Stimulated activated CD4-positive, alpha-beta T cell treated with anti-CD3 and anti-CD28 coated beads, Interleukin-12 subunit alpha, Interleukin-12 subunit beta, amount 100 ng/mL, for 48 hours (primary cell): ENCODE data around the gene BACE1.

Source experiments
- DNase-seq, 3 donors: peaks; one replicate each; pipeline ENCODE4 v3.0.0-alpha.2; 2020; ENCODE audit warnings: low read depth in 2 of 3, low spot score in 1 of 3

Gene BACE1

DNA sequence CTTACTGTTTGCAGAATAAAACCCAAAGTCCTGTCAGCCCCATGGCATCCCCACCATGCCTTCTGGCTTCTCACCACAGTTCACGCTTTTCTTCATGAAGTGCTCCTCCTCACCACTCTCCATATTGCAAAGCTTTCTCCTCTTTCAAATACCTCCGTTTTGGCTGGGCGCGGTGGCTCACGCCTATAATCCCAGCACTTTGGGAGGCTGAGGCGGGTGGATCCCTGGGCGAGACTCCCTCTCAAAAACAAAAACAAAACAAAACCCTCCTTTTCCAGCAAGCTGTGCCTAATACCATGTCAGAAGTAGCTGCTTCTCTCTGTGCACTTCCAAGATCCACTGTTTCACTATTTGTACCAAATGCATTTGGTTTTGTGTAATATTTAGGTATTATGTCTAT, 6.7 kb downstream of the BACE1 start:
- DNase-seq, result no peak

DNA sequence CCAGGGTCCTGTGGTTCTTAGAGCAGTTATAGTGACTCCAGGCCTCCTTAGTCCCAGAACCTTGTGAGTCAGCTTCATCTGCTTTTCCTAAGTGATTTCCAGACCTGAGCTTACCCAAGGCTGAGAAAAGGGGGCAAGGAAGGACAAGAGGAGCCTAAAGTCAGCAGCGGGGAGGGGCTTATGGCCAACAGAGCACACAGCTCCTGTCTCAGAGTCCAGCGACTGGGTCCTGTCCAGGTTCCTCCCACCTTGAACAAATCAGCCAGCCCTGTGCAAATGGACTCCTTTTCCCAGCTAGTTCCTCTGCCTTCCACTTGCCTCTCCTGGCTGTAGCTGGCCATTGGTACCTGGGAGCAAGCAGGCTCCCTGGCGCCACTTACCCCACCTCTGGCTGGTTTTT, 10.9 kb downstream of the BACE1 start:
- DNase-seq, result no peak

- DNase-seq, result no peak
These were observed 12.3 kb downstream of the BACE1 start for GRCh38 chr11:117303646-117304315.

GRCh38 chr11:117303101-117303500, 13.0 kb downstream of the BACE1 start:
- no peak for DNase-seq

GRCh38 chr11:117302228-117302627, 13.8 kb downstream of the BACE1 start:
- DNase-seq, result no peak

DNA sequence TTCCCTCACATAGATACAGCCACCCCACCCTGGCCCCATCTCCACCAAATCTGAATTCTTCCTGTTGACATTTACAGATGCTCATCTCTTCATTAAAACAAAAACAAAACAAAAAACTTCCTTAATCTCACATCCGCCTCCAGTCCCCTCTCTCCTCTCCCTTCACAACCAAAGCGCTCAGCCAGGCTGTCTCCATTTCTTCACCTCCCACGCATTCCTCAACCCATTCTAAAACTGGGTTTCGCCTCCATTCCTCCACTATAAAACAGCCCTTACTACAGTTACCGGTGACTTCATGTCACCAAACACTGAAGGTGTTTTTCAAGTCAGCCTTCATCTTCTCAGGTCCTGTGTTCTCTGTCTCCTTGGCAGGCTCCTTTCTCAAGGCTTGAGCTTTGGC, 15.3 kb downstream of the BACE1 start:
- no peak for DNase-seq

GRCh38 chr11:117300283-117300663, 15.8 kb downstream of the BACE1 start:
- no peak for DNase-seq

DNA sequence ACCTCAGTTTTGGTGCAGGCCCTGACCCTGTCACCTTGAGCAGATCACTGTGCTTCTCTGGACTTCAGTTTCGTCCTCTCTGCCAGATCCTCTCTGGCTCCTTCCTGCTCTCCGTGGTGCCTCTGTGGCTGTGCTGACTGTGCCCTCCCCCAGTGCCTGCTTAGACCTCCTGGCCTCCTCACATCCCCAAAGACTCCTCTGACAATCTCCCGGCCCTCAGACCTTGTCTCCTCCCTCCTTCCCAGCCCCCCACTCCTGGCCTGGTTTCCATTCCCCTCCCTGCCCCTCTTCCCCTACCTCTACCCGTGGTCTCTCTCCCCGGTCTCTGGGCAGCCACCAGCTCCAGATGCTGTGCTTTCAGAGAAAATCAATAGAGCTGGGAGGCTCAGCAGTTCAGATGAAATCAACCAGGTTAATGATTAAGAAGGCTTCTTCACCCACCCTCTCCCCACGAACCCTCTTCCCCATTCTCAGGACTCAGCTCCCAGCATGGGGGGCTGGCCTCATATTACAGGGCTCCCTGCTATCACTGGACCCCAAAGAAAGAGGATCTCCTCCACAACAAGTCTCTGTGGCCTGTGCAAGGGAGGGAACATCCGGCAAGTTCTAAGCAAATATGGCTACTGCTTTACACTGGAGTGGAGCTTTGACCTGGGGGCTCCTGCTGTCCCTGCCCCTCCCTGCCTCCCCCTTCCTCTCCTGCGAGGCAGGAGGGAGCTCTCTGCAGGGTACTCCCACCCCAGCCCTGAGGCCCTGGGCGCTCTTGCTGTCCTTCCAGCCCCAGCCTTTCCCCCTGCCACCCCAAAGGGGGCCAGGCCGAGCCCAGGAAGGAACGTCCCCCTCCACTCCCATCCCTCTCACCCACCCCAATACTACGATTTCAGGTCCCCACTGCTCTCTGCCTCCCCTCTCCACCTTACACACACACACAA, 16.4 kb downstream of the BACE1 start:
- DNase-seq, result no peak

GRCh38 chr11:117298195-117298594, 17.9 kb downstream of the BACE1 start:
- no peak for DNase-seq

DNA sequence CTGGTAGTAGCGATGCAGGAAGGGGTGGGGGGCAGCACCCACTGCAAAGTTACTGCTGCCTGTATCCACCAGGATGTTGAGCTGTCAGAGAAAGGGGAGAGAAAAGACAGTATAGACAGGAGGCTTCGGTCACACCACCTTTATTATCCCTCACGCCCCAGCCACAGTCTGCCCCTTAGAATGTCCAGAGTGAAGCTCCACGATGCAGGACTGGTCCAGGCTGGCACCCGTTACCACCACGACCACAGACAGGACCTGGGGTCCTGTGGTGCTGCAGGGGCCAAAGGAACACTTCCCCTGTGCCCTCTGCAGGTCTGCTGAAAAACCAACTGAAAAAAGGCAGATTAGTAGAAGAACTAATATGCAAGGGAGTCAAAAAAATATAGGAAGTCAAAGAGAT, 19.2 kb downstream of the BACE1 start:
- no peak for DNase-seq

DNA sequence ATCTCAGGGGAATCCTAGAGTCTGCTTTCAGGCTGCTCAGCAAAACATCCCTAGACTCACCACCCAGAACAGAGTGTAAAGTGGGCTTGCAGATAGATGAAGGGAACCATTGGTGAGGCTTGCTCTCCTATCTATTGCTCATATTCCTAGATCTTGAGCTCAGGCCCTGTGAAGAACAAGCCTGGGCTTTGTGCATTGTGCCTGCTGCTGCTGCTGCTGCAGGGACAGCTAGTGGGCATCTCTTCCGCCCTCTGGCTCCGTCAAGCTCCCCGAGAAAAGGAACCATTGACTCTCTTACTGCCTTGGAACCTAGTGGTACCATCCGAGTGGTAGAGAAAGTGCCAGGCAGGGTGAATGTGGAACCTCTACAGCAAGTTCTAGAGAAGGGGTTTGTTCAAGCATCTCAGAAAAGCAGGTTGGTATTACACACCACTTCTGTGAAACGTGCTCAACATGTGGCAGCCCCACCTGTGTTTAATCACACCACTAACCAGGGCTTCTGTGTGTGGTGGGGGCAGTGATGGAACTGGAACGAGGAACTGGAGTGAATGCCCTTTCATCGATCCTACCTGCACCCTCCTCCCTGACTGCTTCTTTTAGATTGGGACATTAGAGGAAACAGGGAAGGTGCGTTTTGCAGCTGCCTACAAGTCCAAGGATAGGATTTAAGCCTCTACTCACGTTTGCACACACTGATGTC, 20.5 kb downstream of the BACE1 start:
- DNase-seq, result no peak

GRCh38 chr11:117292616-117293015, 23.4 kb downstream of the BACE1 start:
- no peak for DNase-seq

- DNase-seq, result no peak
These were observed 25.2 kb downstream of the BACE1 start, which contains the start of gene BACE1-AS for GRCh38 chr11:117290809-117291396. Gene BACE1-AS, plus strand, starts transcription at chr11:117291346.

- no peak for DNase-seq
These were observed 26.3 kb downstream of the BACE1 start for GRCh38 chr11:117289795-117290194.

- DNase-seq, result no peak
These were observed 28.4 kb downstream of the BACE1 start for GRCh38 chr11:117287668-117288067.

GRCh38 chr11:117286588-117286987, 29.5 kb downstream of the BACE1 start:
- DNase-seq, result no peak

DNA sequence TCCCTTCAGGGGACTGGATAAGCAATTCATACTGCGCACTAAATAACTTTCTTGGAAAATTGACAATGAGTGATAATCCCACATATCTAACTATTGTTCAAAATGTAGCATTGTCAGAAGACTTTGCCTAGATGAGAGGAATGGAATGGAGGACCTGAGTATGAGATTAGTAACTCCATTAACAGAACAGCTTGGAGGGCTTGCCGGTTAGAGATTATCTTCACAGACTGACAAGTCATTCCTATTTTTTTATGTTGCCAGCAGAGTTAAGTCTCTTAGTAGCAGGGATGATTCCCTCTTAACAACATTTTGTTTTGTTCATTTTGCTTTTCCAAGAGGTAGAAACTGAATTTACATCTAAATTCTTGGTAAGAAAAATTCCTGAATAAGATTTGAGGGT, 32.0 kb downstream of the BACE1 start:
- no peak for DNase-seq

DNA sequence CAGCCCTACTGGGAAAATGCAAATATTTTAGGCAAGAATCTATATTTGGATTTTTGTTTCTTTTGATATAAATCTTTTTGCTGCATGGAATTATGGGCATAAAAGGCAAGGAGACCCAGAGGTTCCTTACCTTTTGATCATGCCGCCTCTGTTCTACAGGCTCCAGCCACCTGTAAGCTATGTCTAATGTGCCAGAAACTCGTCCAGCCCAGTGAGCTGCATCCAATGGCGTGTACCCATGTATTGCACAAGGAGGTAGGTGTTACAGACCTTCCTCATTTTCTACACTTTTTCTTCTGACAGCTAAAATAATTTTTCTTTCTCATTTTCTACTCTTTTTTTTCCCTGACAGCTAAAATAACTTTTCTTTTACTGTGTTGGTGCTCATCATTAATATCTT, 33.1 kb downstream of the BACE1 start:
- DNase-seq, result no peak

DNA sequence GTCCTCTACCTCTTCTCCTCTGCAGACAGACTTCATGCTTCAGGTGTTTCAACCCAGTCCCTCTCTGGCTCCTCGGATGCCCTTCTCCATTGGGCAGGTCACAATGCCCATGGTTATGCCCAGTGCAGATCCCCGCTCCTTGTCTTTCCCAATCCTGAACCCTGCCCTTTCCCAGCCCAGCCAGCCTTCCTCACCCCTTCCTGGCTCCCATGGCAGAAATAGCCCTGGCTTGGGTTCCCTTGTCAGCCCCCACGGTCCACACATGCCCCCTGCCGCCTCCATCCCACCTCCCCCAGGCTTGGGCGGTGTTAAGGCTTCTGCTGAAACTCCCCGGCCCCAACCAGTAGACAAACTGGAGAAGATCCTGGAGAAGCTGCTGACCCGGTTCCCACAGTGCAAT, 34.2 kb downstream of the BACE1 start:
- no peak for DNase-seq

DNA sequence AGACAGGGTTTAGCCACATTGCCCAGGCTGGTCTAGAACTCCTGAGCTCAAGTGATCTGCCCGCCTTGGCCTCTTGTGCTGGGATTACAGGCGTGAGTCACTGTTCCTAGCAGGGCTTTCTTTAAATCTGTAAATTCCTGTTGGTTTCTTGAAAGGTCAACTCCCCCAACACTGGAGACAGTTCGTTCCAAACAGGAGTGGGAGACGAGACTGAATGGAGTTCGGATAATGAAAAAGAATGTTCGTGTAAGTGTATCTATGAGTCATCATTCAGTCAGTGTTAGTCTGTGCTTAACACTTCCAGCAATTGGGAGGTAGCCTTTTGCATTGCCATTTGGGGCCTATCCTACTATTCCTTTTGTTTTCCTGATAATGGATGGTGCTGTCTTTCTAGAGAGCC, 34.9 kb downstream of the BACE1 start:
- no peak for DNase-seq

- no peak for DNase-seq
These were observed 36.2 kb downstream of the BACE1 start for GRCh38 chr11:117279711-117280376.
